ENCODE data around the gene ADARB1.
"Not testable (repeated sequence)": the region's sequence is repeated elsewhere in the genome, so short reads cannot be mapped to it uniquely, and the experiment has no call there.

ADARB1 gene, protein sequence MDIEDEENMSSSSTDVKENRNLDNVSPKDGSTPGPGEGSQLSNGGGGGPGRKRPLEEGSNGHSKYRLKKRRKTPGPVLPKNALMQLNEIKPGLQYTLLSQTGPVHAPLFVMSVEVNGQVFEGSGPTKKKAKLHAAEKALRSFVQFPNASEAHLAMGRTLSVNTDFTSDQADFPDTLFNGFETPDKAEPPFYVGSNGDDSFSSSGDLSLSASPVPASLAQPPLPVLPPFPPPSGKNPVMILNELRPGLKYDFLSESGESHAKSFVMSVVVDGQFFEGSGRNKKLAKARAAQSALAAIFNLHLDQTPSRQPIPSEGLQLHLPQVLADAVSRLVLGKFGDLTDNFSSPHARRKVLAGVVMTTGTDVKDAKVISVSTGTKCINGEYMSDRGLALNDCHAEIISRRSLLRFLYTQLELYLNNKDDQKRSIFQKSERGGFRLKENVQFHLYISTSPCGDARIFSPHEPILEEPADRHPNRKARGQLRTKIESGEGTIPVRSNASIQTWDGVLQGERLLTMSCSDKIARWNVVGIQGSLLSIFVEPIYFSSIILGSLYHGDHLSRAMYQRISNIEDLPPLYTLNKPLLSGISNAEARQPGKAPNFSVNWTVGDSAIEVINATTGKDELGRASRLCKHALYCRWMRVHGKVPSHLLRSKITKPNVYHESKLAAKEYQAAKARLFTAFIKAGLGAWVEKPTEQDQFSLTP

DNA sequence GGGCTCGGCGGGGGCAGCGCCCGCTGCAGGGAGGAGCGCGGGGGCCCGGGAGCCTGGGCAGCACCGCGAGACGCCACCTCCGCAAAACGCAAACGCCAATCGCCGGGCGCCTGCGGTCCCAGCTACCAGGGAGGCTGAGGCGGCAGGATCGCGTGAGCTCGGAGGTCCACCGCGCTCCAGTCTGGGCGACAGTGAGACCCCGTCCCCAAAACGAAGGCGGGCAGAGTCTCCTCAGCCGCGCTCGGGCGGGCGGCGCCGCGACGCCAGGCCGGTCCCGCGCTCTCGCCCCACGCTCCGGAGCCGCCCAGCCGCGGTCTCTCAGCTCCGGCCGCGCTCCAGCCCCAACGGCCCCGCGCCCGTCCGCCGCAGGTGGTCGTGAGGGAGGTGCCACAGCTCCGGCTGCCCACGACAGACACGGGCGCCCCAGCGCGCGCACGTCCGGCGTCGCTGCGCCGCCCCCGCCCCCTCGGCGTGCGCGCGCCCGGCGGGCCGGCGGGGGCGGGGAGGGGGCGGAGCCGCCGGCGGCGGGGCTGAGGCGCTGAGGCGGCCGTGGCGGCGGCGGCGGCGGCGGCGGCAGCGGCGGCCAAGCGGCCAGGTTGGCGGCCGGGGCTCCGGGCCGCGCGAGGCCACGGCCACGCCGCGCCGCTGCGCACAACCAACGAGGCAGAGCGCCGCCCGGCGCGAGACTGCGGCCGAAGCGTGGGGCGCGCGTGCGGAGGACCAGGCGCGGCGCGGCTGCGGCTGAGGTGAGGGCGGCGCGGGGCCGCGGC is at the start of gene ADARB1:
ADARB1 (plus strand) TSS at position 533 of the 770 bp plus-strand sequence. CDS start 97,077 bp downstream, outside the sequence.
- DNase-seq: peak; percentile 30

DNA sequence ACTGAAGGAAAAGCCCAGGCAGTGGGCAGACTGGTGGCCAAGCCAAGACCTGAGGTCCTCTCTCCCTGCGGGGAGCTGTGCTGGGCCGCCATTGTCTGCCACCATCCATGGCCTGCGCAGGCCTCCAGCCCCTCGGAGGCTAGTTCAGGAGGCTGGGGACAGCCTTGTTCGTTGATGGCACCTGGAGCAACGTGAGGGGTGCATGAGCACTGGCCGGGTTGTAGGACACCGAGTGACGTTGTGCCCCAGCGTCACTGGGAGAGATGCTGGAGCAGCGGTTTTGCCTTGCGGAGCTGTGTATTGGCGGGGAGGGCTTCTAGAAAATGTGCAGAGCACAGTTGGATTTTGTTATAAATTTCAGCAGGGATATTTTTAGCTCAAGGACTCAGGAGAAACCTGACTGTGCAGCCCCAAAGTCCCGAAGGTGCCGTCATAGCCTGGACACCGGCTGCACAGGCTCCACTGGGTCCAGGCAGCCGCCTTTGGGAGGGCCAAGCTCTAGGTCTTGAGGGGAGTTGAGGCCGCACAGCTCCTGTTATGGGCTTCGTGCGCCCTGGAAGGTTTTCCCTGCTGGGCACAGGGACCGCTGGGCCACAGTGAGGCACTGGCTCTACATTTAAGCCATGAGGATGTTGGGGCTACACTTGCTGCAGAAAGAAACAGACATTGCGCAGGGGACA is 48.2 kb upstream of the ADARB1 start:
- DNase-seq: no peak

DNA sequence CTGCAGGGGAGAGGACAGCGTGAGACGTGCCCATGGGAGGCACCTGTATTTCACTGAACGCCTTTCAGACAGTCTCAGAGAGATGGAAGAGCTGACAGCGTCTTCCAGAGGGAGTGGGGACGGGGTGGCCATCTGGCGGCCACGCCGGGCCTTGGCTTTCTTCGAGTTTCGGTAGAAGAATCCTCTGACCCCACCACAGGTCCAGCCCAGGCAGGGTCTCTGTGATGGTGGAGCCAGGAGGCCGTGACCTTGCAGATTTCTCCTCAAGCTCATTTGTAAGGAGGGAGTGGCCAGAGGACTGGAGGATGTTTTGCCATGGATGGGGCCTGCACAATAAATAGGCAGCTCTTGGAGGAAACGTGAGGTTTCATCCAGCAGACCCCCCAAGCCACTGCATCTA is 47.6 kb upstream of the ADARB1 start:
- DNase-seq: no peak

DNA sequence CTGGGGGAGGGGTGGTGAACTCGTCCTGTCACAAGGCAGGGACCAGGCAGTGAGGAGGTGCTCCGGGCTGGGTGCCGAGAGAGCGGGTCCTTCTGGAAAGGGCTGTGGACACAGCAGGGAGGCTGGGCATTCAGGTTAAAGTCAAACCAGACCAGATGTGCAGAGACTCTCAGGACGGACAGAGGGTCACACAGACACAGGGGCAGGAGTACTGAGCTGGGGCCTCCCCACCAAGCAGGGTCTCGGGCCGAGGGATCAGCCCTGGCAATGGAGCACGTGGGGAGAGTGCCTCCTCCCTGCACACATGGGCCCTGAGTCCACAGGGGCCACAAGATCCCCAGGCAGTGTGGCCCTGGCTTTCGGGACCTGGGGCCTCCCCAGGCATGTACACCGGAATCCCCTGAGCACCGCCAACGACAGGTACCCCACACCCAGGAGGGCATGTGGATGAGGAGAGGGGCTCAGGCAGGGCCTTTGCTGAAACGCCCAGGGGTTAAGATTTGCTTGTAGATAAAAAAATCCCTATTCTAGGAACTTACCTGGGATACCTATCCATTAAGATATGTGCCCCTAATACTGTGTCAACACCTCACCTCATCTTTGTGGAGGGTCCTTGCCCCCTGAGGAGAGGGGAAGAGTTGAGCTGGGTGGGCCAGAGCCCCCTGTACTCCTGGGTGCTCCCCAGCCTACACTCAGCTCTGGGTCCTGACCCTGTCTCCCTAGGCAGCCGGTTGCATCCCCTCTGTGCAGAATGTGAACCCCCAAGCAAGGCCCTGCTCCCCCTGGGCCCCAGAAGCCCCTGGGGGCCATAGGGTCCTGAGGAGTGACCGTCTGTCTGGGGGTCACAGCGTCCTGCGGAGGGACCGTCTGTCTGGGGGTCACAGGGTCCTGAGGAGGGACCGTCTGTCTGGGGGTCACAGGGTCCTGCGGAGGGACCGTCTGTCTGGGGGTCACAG is 46.9 kb upstream of the ADARB1 start:
- DNase-seq: no peak

DNA sequence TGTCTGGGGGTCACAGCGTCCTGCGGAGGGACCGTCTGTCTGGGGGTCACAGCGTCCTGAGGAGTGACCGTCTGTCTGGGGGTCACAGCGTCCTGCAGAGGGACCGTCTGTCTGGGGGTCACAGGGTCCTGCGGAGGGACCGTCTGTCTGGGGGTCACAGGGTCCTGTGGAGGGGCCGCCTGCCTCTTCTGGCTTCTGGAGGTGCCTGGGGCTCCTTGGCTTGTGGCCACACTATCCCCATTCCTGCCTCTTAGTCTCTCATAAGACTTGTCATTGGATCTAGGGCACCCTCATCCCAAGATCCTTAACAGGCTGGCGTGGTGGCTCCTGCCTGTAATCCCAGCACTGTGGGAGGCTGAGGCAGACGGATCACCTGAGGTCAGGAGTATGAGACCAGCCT is 45.7 kb upstream of the ADARB1 start:
- not testable (repeated sequence) for DNase-seq

DNA sequence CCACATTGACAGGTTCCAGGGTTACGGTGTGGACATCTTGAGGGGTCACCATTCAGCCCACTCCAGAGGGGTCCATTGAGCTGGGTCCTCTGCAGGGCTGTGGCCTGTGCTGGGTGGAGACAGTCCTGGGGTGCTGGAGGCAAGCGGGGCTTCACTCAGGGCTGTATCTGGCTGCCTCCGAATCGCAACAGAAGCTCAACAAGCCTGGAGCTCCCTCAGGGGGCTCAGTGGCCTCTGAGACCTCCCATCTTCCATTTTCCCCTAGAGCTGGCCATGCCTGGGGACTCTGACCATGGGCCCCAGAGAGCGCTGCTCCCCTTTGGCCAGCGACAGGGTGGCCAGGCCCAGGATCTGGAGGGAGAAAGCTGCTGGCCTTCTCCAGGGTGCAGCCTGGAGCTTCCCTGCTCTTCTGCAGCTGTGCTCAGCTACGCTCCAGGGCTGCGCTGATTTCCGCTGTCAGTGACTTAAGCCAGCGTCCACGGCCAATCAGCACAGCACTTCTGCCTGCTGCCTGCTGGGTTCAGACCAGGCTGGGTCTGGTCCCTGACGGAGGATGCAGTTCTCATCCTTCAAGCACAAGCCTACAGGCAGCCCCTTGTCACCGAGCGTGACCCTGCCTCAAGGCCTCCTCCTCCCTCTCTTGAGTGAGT is 45.0 kb upstream of the ADARB1 start:
- no peak for DNase-seq

DNA sequence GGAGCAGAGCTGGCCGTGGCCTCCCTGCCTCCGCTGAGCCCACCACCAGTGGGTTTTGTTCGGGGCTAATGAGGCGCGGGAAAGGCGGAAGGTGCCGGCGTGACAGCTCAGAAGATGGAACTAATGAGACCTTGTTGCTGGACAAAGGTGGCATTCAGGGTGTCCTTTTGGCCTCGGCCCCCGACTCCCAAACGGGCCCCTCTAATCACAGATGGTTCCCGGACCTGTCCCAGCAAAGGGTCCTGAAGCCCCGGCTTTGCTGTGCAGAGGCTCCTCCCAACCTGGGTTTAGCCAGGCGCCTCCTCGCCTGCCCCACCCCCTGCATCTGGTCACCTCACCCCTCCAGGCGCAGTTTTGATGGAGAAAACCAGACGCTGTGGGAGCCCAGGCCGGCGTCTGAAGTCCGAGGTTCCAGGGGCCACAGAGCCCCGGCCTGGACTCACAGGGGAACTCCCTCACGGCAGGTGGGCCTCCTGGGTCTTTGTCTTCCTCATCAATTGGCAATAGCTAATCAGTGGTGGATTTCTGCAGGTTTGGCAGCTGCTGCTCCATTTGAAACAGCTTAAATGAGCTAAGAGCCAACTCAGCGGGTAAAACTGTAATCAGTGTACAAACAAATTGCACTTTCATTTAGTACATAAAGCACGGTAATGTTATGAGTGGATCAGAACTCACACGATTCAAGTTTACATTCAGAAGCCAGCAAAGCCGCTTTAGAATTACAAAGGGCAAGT is 44.3 kb upstream of the ADARB1 start:
- no peak for DNase-seq

DNA sequence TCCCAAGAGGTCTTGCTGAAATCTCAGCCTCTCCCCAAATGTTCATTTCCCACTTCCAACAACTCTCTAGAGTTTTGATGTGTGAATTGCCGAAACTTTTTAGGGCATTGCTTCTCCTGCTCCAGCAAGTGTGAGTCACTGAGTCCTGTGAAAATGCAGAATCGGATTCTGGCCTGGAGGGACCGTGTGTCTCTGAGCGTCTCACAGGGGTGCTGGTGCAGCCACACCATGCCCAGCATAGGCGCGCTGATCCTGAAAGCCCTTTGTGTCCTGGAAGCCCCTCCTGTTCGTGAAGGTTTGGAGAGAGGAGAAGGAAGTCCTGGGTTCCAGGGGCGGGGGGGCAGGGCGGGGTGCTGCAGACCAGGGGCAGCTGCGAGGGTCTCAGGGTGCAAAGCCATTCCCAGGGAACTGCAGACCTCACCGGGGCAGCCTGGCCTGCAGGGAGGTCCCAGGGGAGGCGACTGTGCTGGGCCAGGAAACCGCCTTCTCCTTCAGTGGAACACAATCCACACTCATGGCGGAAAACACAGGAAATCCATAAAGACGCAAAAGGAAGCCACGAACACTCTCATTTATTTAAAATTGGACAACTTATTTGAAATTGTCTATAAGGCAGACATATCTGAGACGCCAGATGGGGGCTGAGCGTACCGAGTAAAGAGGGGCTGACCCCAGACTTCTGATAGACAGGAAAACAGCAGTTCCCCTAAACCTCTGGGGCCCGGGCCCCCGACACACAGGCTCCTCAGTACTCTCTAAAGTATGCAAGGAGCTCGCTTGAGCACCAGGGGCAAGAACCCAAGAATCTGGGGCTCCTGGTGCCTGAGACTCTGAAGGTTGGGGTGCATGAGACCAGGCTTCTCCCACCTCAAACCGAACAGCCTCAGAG is 43.5 kb upstream of the ADARB1 start:
- DNase-seq: no peak

DNA sequence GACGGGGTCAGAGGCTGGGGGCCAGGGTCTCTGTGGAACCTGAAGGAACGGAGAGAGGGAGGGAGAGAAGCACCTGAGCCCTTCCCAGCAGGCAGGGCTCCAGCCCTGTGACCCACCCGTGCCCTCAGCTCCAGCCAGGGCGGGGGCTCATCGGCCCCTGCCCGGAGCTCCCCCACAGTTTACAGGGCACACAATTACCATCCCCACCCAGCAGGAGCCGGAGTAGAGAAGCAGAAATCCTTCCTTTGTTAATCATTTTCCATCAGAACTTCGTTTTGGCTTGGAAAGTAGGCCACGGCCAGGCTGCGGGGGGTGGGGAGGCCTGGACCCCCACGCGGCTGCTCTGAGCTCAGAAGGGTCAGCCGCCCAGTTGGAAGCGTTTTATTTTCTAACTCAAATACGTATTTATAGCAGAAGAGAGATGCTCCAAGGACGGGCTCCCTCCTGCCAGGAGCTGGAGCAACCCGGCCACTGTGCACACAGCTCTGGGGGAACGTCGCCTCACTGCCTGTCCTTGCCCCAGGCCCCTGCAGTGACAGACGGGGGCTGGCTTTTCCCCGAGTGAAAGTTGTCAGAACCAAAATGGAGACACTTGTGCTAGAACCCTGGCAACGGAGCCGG is 42.7 kb upstream of the ADARB1 start:
- DNase-seq: no peak

DNA sequence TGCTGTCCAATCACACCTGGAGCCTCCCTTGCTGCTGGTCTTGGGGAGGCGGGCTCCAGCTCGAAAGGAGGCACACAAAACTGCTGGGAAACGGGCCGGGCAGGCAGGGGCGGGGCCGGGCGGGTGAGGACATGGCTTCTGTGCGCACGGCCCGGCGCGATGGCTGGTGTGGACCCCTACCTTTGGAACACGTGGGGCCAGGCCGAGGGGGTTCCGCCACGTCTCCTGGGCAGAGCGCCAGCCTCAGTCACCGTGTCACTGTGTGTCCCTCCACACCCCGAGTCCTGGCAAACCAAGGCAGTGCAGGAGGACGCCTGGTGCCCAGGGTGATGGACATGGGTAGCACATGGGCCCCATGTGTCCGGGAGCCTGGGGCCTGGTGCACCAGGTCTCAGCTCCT is 42.0 kb upstream of the ADARB1 start:
- DNase-seq: no peak

DNA sequence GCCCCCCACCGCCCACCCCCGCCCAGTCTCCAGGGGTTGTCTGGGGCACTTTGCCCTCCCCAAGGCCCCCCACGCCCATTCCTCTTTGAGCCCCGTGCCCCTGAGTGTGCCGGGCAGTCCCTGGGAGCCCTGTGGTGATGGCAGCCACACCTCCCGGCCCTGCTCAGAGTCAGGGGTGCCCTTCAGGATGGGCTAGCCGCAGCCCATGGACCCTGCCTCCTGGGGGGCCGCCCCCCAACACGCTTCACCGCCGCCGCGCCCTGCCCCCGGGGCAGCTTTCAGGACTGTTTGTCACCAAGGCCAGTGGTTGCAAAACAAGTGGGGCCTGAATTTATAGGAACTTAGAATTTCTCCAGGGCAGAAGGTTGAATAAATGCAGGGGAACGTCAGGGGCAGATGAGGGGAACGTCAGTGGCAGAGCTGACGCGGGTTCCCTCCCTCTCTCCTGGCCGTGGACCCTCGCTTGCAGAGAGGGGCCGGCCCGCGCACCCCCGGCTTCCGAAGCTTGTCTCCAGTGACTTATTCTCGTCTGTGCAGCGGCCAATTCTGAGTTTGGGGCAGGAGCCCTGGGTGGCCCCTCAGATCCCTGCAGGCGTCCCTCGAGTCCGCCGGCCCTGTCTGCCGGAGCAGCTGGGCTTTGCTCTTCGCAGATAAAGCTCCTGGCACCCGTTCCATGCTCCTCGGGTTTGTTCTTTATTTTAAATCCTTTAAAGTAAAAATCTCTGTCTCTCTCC is 41.2 kb upstream of the ADARB1 start:
- DNase-seq: no peak

DNA sequence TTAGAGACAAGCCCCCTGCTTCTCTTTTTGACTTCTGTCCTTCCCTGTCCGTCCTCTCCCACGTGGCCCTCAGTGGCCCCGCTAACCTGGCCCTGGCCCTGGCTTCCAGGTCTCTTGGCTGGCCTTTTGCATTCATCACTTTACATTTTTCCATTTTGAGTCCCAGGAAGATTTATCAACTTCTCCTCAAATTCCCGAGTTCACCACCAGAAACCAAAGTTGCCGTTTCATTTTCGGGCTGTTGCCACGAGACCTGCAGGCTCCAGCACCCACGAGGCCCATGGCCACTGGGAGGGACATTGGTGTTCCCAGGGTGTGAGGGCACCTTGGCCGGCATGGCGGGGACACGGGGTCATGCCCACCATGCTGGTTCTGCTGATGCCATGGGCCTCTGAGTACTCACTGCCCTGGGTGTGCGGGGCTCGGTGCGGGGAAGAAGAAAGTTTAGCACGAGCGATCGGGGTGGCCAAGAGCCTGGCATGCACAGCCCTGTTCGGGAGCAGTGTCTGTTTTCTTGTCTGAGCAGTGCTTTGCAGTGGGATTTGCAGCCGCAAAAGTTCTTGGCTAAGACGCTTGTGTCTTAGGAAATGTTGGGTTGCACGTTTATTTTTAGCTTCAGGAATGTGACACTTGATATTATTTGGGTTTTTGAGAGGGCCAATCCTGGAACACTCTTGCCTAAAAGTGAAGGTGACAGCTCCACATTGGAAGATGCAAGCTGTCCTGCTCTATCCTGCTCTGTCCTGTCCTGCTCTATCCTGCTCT is 40.4 kb upstream of the ADARB1 start:
- DNase-seq: no peak

DNA sequence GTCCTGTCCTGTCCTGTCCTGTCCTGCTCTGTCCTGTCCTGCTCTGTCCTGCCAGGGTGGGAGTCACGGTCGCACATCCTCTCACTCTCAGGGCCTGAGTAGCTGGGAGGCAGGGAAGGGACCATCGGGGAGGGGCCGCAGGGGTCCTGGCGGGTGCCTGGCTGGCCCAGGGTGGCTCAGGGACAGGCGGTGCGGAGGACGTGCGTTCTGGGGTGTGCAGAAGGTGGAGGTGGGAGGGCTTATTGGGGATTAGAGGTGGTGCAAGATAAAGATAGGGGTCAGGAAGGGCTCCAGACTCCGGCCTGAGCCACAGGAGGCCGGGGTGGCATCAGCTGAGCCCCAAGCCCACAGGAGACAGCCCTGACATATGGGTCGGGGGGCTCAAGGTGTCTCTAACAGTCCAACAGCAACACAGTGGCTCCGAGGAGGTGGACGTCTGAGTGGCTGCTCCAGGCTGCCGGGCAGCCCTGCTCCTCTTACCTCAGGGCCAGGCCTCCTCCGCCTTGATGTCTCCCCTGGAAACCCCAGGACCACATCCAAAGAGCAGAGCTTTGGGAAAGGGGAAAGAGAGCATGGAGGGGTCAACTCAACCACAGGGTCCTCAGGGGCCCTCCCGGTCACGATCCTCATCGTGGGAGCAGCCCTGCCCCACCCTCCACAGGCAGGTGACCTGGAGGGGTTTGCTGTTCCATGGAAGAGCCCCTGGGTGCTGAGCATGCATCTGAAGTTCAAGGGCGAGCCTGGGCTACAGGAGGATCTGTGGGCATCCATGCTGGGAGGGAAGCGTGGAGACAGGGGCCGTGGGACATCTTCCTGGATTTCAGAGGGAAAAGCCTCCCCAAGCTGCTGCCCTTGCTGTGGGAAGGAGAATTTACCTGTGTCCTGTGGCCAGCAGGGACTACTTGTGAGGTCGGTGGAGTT is 39.6 kb upstream of the ADARB1 start:
- no peak for DNase-seq

DNA sequence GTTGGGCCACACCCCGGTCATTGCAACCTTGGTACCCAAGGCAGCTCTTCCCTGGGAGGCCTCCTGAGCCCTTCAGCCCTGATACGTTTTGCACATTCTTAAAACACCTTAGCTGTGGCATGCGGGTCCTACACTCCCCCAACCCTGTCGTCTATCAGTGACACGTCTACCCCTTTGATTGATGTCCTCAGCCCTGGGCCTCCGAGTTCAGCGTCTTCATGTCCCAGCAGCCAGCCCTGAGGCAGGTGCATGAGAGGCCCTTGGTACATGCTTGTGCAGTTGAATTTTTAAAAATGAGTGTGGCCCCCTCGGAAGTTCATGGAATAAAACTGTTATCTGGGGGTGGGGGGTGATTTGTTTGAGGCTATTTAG is 38.9 kb upstream of the ADARB1 start:
- DNase-seq: no peak

DNA sequence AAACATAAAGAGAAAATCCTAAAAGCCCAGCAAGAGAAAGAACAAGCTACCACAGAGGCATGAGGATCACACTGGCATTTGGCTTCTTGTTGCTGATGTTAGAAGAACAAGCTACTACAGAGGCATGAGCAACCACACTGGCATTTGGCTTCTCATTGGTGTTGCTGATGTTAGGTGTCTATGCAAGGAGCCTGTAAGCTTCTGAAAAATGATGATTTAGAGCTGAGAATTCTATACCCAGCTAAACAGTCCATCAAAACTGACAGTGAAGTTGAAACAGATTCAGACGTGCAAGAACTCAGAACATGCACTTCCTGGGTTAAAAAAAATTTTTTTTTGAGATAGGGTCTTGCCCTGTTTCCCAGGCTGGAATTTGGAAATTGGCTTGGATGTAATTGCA is 37.8 kb upstream of the ADARB1 start:
- no peak for DNase-seq

DNA sequence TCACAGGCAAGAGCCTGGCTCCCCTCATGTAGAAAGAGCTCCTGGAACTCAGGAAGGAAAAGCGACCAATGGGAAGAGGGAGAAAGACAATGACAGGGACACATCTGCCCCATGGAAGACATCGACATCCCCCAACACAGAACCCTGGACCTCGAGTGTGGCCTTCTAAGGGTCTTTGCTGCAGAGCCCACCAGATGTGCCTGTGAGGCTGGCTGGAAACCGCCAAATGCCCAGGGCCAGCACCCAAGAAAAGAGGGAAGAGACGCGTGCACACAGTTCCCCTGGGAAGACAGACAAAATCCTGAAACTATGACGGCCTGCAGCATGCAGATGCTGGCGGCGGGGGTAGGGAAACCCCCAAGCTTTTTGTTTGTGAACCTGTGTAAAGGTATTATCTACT is 36.4 kb upstream of the ADARB1 start:
- DNase-seq: no peak
